SJSA1 (cell line): ENCODE results near the gene ANP32E. TPM values are rescaled to one million over a fixed set of nuclear protein-coding genes. Genes with fewer than 3 reads are reported as not detected.
"Not testable (repeated sequence)": the region's sequence is repeated elsewhere in the genome, so short reads cannot be mapped to it uniquely, and the experiment has no call there.

Experiments used
- DNase-seq, 2 experiments: peaks; one replicate each; pipeline ENCODE4 v3.0.0-alpha.2; 2015 to 2020; ENCODE audit warnings: low spot score in 2 of 2, low read depth in 1 of 2
- H3K27ac ChIP-seq: fragments of 250-450 bp; sonication (Bioruptor Pico); 2 replicates; pipeline ENCODE4 v1.5.1; 2020; ENCODE audit warnings: mild to moderate bottlenecking, moderate library complexity
- H3K27me3 ChIP-seq: fragments of 250-450 bp; sonication (Bioruptor Pico); replicated peaks from 2 replicates; pipeline ENCODE4 v1.5.1; 2020; ENCODE audit warnings: mild to moderate bottlenecking, moderate library complexity
- H3K36me3 ChIP-seq: fragments of 250-450 bp; sonication (Bioruptor Pico); 2 replicates; pipeline ENCODE4 v1.5.1; 2020; ENCODE audit warnings: mild to moderate bottlenecking
- H3K4me1 ChIP-seq: fragments of 250-450 bp; sonication (Bioruptor Pico); replicated peaks from 2 replicates; pipeline ENCODE4 v1.6.1; 2021; ENCODE audit warnings: mild to moderate bottlenecking
- H3K4me3 ChIP-seq: fragments of 250-450 bp; sonication (Bioruptor Pico); 2 replicates; pipeline ENCODE4 v1.5.1; 2020; ENCODE audit warnings: mild to moderate bottlenecking
- H3K9me3 ChIP-seq: fragments of 250-450 bp; sonication (Bioruptor Pico); replicated peaks from 2 replicates; pipeline ENCODE4 v1.5.1; 2020; ENCODE audit warnings: mild to moderate bottlenecking
- total RNA-seq: library from RNA; depleted of rRNA; stranded (reverse); fragments of >200 nt; shearing (Covaris generic); gene quantifications from 2 replicates; pipeline ENCODE4 v1.2.3, GENCODE V29; 2014

ANP32E gene
- total RNA-seq, 1 experiment from 2014 or later = 95.3 TPM

DNA sequence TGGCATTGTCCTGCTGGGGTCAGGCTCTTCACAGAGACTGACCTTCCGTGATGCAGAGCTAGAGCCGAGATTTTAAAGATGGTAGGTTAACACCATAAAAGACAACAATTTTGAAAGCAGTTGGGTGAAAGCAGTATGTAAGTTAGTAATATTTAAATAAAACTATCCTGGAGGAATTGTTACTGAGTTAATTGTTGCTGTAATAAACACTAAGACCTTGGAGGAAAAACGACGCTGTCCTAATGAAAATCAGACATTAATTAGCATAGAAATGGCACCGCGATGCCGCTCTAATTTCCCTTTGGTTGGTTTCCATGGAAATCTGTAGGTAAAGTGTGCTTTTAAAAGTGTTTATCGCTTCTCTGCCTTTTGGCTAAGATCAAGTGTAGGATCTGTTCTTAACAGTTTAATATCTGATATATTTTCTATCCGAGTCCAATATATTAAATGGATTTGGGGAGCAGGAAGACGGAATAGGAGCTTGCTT, 745 bp upstream of the ANP32E start:
- Histone ChIP-seq H3K36me3 (peaks cover 15% of the 10 kb centered on the region), H3K9me3 (no peaks in the 10 kb centered on the region), H3K4me1 (peaks cover 13% of the 10 kb centered on the region), H3K4me3 (peak overlapping the region; percentile 90), H3K27ac (peak overlapping the region; percentile 81), H3K27me3 (no peaks in the 10 kb centered on the region)
- DNase-seq = peak in 1 of 2 experiments; percentile 4

- Histone ChIP-seq H3K4me3 (peak overlapping the region; percentile 90), H3K9me3 (no peaks in the 10 kb centered on the region), H3K27me3 (no peaks in the 10 kb centered on the region), H3K36me3 (peaks cover 26% of the 10 kb centered on the region), H3K27ac (peak overlapping the region; percentile 72), H3K4me1 (peaks cover 13% of the 10 kb centered on the region)
- DNase-seq = peak; percentile 42 to 48
These were observed 539 bp downstream of the ANP32E start for GRCh38 chr1:150235294-150235851.

GRCh38 chr1:150234566-150235293, 1.2 kb downstream of the ANP32E start:
- peaks cover 13% of the 10 kb centered on the region for H3K4me1 ChIP-seq
- H3K36me3 ChIP-seq = peaks cover 32% of the 10 kb centered on the region
- peak overlapping the region; percentile 72 for H3K27ac ChIP-seq
- H3K4me3 ChIP-seq = peak overlapping the region; percentile 90
- no peaks in the 10 kb centered on the region for H3K9me3 ChIP-seq
- H3K27me3 ChIP-seq = no peaks in the 10 kb centered on the region
- DNase-seq = peak; percentile 81 to 82

DNA sequence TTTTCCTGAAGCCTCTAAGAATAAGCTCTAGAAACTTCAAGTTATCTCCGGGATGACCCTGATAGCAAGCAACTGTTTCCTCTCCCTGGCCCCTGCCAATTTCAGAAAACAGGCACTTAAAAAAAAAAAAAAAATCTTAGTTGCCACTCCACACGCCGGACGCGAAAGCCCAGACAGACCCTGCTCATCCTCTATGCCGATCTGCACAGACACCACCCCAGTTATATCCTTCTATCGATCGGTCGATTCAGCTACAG, 1.7 kb downstream of the ANP32E start:
- no peak for DNase-seq
- Histone ChIP-seq H3K9me3 (no peaks in the 10 kb centered on the region), H3K4me1 (peaks cover 13% of the 10 kb centered on the region), H3K27me3 (no peaks in the 10 kb centered on the region), H3K27ac (peak overlapping the region; percentile 72), H3K4me3 (peak overlapping the region; percentile 90), H3K36me3 (peaks cover 37% of the 10 kb centered on the region)

DNA sequence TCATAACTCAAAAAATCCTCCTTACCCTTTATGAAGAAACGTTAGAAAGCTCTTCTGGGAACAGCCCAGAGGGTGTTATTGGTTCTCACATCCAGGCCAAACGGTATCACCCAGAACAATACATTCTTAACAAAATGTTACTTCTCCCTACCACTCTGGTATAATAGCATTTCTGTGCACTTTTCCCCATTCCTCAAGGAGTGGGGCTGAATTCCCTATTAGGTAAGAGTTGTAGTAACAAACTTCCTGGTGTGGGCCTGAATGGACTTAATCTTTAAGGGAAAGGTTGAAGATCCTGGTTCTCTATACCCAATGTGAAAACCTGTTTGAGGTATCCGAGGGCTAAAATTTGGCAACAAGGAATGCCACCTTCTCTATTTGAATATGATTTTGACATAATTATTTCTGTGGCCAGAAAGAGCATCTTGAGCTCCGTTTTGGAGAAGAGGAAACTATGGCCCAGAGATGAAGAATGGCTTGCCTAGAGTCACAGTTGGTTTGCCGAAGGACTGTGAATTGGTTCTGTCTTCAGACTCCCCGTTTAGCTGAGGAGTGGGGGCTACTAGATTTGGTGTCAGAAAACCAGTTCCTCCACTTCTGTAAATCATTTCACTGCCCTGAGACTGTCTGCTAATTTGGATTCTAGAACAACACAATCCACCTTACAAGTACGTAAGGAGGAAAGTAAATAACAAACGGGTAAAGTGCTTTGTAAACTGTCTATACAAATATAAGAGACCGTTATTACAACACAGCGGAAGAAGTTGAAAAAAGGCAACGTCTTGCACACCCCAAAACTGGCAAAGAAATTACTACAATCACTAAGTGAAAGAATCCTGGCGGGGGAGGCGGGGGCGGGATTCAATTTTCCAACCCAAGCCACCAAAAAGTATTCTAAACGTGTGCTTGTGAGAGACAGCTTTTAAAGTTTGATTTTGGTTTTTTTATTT, 2.3 kb downstream of the ANP32E start:
- Histone ChIP-seq H3K4me3 (peak overlapping the region; percentile 90), H3K4me1 (peaks cover 13% of the 10 kb centered on the region)
- peak in 1 of 2 experiments; percentile 27 for DNase-seq

GRCh38 chr1:150232921-150233320, 3.0 kb downstream of the ANP32E start:
- Histone ChIP-seq H3K4me1 (peaks cover 13% of the 10 kb centered on the region), H3K36me3 (peaks cover 48% of the 10 kb centered on the region)
- H3K27ac ChIP-seq, H3K27me3 ChIP-seq, H3K4me3 ChIP-seq, H3K9me3 ChIP-seq: not testable (repeated sequence)
- DNase-seq = peak in 1 of 2 experiments; percentile 9

More for the DNA sequence above, 2.3 kb downstream of the ANP32E start:
- Histone ChIP-seq H3K36me3 (peaks cover 41% of the 10 kb centered on the region), H3K9me3 (no peaks in the 10 kb centered on the region), H3K27me3 (no peaks in the 10 kb centered on the region), H3K27ac (peak overlapping the region; percentile 72)

- H3K4me1 ChIP-seq, H3K4me3 ChIP-seq, H3K27ac ChIP-seq, DNase-seq, H3K9me3 ChIP-seq, H3K27me3 ChIP-seq: not testable (repeated sequence)
- H3K36me3 ChIP-seq = peaks cover 77% of the 10 kb centered on the region
These were observed 7.7 kb downstream of the ANP32E start for GRCh38 chr1:150228246-150228645.

- DNase-seq = no peak
- H3K4me1 ChIP-seq = no peaks in the 10 kb centered on the region
- peaks cover 82% of the 10 kb centered on the region for H3K36me3 ChIP-seq
- no peaks in the 10 kb centered on the region for H3K9me3 ChIP-seq
- H3K4me3 ChIP-seq = no peak overlapping the region
- no peaks in the 10 kb centered on the region for H3K27me3 ChIP-seq
- no peak overlapping the region for H3K27ac ChIP-seq
These were observed 8.7 kb downstream of the ANP32E start for GRCh38 chr1:150227228-150227627.

GRCh38 chr1:150226486-150226885, 9.4 kb downstream of the ANP32E start:
- Histone ChIP-seq H3K4me1 (no peaks in the 10 kb centered on the region), H3K27me3 (no peaks in the 10 kb centered on the region), H3K36me3 (peaks cover 84% of the 10 kb centered on the region), H3K9me3 (no peaks in the 10 kb centered on the region), H3K27ac (no peak overlapping the region), H3K4me3 (no peak overlapping the region)
- DNase-seq = no peak

- H3K36me3 ChIP-seq = peaks cover 82% of the 10 kb centered on the region
- H3K4me1 ChIP-seq = no peaks in the 10 kb centered on the region
- no peaks in the 10 kb centered on the region for H3K27me3 ChIP-seq
- DNase-seq = no peak
- no peak overlapping the region for H3K4me3 ChIP-seq
- H3K9me3 ChIP-seq = no peaks in the 10 kb centered on the region
- no peak overlapping the region for H3K27ac ChIP-seq
These were observed 10.4 kb downstream of the ANP32E start for GRCh38 chr1:150225546-150225945.

DNA sequence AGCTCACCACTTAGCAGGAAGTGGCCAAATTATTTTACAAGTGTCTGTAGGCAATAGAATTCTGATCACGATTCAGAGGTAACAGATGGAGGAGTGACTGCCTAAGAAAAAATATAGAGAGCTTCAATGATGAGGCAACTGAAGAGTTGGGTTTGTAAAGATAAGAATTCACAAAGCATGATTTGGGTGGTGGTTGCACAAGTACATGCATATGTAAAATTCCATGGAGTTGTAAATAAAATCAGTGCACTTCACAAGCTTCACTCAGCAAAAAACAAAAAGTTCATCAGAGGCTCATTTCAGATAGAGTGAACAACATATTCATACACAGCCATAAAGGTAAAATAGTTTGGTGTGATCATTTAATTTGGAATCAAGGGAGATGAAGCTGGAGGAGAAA, 10.9 kb downstream of the ANP32E start:
- DNase-seq = no peak
- Histone ChIP-seq H3K27ac (no peak overlapping the region), H3K27me3 (no peaks in the 10 kb centered on the region), H3K4me3 (no peak overlapping the region), H3K4me1 (no peaks in the 10 kb centered on the region), H3K9me3 (no peaks in the 10 kb centered on the region), H3K36me3 (peaks cover 82% of the 10 kb centered on the region)

DNA sequence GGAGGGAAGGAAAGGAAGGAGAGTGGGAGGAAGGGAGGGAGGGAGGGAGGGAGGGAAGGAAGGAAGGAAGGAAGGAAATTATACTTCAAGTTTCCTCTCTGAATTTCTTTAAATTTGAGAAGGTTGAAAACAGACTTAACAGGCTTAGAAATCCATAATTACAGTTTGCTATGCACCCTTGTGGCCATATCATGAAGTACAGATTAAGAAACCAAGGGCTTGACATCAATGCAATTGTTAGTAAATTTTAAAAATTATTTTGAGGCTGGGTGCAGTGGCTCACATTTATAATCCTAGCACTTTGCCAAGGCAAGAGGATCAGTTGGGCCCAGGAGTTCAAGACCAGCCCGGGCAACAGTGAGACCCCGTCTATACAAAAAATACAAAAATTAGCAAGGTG, 14.4 kb downstream of the ANP32E start:
- no peak overlapping the region for H3K27ac ChIP-seq
- no peaks in the 10 kb centered on the region for H3K27me3 ChIP-seq
- no peak overlapping the region for H3K4me3 ChIP-seq
- no peaks in the 10 kb centered on the region for H3K4me1 ChIP-seq
- peaks cover 60% of the 10 kb centered on the region for H3K36me3 ChIP-seq
- no peak for DNase-seq
- no peaks in the 10 kb centered on the region for H3K9me3 ChIP-seq

DNA sequence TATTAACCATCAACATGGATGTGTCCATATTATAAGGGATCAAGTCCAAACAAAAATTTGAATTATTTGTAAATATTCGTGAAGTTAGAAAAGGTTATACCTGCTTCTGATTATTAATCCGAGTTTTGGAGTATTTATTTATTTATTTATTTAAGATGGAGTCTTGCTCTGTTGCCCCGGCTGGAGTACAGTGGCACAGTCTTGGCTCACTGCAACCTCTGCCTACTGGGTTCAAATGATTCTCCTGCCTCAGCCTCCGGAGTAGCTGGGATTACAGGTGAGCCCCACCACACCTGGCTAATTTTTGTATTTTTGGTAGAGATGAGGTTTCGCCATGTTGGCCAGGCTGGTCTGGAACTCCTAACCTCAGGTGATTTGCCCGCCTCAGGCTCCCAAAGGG, 20.1 kb downstream of the ANP32E start:
- H3K27me3 ChIP-seq, H3K4me3 ChIP-seq, DNase-seq, H3K9me3 ChIP-seq, H3K27ac ChIP-seq: not testable (repeated sequence)
- peaks cover 12% of the 10 kb centered on the region for H3K4me1 ChIP-seq
- H3K36me3 ChIP-seq = peaks cover 16% of the 10 kb centered on the region
